Measurements from ENCODE around the gene P2RY10.
"Not testable (repeated sequence)": the region's sequence is repeated elsewhere in the genome, so short reads cannot be mapped to it uniquely, and the experiment has no call there.

The P2RY10 gene, protein sequence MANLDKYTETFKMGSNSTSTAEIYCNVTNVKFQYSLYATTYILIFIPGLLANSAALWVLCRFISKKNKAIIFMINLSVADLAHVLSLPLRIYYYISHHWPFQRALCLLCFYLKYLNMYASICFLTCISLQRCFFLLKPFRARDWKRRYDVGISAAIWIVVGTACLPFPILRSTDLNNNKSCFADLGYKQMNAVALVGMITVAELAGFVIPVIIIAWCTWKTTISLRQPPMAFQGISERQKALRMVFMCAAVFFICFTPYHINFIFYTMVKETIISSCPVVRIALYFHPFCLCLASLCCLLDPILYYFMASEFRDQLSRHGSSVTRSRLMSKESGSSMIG

DNA sequence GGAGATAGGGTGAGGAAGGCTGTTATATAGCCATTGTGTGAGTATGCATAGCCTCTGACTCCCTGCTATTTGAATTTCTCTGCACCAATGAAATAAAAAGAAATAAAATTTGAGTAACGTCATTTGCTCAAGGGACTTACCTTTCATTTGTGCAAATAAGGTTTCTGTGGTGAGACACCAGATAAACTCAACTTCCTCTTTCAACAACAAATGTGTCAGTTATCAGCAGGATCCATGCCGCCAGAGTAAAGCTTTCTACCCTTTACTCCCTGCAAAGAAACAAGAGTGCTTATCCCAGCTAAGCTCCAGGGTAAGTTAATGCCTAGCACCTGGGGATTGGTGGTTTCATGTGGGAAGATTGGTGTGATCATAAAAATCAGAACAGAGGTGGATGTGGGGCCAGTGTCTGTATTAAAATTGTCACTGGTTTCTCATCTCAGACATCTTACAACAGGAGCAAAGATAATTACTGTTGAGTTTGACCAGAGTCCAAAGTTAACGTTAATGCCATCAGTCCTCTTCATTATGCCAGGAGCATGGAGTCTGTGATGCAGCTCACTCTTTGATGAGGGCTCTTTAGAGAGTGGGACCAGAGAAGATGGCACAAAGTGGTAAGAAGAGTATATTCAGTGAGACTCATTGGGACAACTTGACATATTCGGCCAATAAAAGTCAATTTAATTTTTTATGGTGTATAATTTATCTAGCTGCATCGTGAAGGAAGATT, at the start of gene P2RY10:
P2RY10 (plus strand) TSS at position 206 of the 727 bp plus-strand sequence. CDS start 15,130 bp downstream, outside the sequence.
- no peak for DNase-seq (ENCODE audit: low read depth in 2 of 3, low spot score in 2 of 3)

DNA sequence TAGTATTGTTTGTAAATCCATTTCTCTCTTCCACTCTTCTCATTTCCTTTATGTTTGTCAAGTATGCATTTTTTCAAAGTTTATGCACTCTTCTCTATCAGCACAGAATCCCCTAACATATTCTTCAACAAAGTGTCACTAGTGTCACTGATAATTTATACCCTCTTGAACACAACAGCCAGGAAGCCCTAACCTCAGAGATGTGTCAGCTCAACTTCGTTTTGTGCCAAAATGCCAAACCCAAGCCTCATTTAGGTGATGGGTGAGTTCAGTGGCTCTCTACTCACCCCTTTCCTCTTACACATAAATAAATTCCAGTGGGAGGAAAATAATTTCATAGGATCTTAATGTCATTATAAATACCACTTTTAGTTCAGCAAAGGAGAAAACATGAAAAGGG, 22.4 kb upstream of the P2RY10 start:
- no peak for DNase-seq (ENCODE audit: low read depth in 2 of 3, low spot score in 2 of 3)

GRCh38 chrX:78923198-78924015, 21.8 kb upstream of the P2RY10 start:
- DNase-seq (ENCODE audit: low read depth in 2 of 3, low spot score in 2 of 3): no peak

- DNase-seq (ENCODE audit: low read depth in 2 of 3, low spot score in 2 of 3): no peak
These were observed 13.4 kb upstream of the P2RY10 start for GRCh38 chrX:78931814-78932213.

DNA sequence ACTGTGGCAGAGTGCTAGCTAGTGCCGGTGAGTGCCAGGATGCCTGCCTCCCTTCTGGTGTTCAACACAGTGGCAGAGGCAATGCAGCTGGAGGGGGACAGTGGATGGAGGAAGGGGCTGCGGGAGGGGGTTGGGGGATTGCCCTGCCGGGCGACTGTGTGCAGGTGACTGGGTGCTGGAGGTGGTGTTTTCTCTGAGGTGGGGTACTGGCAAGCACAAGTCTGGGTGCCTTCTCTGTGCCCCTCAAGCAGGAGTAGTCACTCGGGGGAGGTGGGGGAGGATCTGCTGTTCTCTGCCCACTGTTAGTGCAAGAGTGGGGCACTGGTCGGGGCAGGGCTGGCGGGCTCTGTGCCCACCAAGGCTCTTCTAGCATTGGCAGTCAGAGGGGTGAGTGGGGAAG, 10.3 kb upstream of the P2RY10 start:
- DNase-seq (ENCODE audit: low read depth in 2 of 3, low spot score in 2 of 3): no peak

DNA sequence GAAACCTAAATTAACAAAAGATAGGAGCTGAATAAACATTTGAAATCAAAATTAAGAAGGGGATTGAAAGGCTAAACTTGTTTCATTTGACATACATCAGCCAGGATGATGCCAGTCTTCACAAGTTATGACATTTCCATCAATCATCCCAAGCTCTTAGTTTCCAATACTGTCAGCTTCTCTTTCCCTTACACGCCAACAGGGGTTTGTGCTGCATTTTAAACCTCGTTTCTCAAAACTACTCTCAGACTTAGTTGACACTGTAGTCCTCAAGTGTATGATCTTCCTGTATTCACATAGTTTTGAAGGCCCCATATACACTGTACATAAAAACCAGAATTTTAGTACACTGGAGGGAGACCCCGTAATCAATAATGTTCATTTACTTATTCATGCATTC, 840 bp upstream of the P2RY10 start:
- no peak for DNase-seq (ENCODE audit: low read depth in 2 of 3, low spot score in 2 of 3)

DNA sequence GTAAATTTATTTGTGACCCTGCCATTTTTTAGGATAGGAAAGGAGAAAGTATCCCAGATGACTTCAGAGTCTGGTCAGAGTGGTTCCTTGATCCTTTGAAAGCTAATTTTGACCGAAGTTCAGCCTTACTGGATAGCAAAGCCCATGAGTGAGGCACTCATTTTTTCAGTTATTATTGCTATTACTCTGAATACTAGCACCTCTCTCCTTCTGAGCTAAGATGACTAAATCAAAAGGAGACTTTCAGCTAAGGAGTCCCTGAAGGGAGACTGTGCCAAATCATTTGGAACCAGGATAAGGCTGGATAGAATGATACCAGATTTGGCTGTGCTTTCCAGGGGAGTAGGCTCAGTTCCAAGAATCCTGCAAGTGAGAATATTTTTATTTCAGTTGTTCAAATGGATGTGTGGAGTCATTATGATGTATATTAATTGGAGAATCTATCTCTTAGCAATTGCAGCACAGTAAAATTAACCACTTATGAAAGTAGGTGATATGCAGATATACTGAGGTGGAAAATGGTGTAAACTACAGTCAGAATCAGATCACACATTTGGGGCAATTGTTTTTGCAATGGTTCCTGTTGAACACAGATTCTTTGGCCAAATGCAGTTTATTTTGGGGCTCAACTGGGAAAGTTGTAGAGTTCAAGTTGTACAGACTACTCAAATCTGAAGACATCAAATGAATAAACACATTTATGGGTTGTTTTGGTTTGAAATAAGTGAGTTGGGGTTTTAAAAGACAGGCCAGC, 1.2 kb downstream of the P2RY10 start:
- DNase-seq (ENCODE audit: low read depth in 2 of 3, low spot score in 2 of 3): no peak

DNA sequence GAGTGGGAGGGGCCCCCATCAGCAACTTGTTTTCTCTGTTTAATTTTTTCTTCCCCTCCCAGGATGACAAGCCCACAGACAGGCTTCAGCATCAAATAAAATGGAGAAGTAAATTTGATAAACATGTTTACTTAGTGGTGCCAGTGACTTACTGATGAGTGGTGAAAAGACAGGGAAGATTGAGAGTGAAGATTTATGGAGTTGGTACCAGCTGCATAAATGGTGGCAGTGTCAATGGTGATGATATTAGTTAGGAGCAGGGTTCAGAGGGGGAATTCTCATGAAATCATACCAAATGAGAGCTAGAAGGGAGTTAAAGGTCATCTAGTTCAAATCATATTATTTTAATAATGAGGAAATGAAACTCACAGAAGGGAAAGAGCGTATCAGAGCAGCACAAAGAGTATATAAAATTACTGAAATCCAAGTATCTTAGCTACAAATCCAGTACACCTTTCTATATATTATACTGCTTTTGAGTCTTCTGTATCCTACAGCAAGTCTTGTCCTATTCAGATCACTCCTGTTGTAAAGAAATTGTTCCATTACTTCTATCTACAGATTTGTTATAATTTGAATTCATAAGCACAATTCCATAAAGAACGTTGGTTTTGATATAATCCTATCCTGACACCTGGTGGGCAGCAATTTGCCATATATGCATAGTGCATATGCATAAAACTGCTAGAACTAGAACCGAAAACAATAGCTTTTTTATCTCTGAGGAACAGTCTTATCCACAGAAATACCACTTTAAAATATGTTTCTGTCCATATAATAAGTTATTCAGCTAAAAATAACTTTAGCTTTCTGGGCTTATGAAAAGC, 5.0 kb downstream of the P2RY10 start:
- DNase-seq (ENCODE audit: low read depth in 2 of 3, low spot score in 2 of 3): no peak

DNA sequence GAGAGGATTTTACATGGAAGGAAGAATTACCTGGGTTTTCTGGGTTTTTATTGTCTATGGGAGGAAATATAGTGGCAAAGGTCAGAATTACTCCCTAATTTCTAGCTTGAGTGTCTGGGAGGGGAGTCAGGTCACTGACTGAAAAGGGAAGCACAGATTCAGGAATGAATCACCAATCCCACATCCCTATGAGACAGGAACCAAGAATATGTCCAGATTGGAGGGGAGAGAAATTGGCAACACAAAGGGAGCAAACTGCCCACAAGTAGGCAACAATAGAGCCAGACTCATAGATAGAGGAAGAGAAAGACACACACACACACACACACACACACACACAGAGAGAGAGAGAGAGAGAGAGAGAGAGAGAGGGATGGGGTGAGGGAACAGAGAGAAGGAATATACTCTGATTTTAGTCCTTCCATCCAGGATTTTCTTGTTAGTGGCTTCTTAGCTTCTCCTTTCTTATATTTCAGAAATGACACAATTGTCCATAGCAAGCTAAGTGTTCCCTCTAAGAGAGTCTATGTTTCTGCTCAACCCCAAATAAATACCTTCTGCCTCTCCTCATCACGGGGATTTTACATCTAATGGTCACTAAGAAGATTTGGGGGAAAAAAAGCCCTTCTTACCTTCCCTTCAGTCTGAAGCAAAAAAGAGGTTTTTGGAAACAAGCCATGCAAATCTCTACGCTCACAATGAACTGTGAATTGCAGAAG, 12.0 kb downstream of the P2RY10 start:
- no peak for DNase-seq (ENCODE audit: low read depth in 2 of 3, low spot score in 2 of 3)

DNA sequence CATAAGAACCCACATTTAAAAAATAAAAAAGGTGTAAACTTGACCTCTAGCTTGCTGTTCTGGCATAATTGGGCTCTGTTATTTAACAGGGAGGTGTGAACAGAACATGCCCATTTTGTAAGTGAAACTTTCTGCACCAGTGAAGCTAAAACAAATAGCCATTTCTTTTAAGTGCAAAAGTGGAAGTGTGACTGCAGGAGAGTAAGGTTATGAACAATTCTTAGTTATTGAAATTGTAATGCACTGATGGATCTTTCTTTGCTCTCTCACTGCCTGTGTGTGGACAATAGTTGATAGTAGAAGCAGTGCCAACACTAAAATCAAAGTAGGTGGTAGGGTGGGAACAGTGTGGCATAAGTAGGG, 12.6 kb downstream of the P2RY10 start:
- DNase-seq (ENCODE audit: low read depth in 2 of 3, low spot score in 2 of 3): no peak

DNA sequence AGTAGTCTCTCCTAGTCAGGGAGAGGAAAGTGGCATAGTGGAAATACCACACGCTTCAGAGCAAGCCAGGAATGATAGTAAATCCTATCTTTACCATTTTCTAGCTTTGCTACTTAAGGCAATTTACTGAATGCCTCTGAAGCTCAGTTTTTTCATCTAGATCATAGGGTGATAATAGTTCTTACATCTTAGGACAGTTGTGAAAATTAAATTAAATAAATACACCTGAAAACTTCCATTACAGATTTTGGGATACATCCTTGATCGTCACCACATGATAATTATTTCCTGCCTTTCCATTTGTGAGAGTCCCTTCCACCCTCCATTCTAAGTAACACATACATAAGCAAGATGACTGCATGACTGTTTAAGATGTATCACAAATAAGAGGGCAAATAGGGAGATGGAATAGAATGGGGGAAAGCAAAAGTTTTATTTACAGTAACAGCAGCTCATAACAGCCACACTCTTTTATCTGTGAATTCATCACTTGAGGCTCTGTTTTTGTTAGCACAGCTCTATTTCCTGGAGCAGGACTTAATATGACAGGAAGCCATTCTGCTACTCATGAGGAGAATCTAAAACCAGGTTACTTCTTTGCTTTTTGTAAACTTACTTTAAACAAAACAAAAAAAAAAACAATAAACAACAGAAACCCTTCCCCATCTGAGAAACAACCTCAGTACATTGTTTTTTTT, 13.4 kb downstream of the P2RY10 start:
- no peak for DNase-seq (ENCODE audit: low read depth in 2 of 3, low spot score in 2 of 3)

DNA sequence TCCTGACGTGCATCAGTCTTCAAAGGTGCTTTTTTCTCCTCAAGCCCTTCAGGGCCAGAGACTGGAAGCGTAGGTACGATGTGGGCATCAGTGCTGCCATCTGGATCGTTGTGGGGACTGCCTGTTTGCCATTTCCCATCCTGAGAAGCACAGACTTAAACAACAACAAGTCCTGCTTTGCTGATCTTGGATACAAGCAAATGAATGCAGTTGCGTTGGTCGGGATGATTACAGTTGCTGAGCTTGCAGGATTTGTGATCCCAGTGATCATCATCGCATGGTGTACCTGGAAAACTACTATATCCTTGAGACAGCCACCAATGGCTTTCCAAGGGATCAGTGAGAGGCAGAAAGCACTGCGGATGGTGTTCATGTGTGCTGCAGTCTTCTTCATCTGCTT, 15.7 kb downstream of the P2RY10 start:
- DNase-seq (ENCODE audit: low read depth in 2 of 3, low spot score in 2 of 3): no peak

DNA sequence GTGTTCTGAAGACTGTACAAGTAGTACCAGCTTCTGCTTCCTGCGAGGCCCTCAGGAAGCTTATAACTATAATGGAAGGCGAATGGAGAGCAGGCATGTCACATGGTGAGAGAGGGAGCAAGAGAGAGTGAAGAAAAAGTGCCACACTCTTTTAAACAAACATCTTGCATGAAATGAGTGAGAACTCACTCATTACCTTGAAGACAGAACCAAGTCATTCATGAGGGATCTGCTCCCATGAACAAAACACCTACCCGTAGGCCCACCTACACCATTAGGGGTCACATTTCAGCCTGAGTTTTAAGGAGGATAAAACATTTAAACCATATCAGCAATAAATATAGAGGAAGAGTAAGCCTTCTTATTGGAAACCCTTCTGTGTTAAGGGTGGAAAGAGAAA, 19.4 kb downstream of the P2RY10 start:
- no peak for DNase-seq (ENCODE audit: low read depth in 2 of 3, low spot score in 2 of 3)

DNA sequence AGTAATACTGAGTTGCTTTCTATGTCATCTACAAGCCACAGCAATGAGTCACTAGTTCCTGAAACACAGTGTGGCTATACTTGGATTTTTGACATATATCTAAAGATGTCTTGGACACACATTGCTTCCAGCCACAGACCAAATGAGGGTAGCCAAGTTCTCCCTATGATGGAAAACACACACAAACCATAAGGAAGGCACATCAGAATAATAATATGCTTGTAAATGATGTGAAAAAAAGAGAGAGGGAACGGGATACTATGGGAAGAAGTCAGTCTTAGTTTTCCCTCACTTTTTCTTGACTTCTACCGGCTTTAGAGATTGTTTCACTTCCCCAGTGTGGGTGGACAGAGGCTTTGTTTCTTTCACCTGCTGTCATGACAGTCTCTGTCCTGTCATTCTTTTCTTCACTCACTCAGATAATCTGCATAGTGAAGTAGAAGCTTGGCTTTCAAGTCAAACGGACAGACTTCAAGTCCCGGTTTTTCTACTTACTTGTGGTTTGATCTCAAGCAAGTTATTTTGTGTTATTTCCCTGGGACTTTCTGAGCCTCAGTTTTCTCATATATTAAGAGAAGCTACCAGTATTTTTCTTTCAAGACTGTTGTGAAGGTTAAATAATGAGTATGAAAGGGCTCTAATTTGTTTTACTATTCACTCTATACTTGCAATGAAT, 34.7 kb downstream of the P2RY10 start:
- no peak for DNase-seq (ENCODE audit: low read depth in 2 of 3, low spot score in 2 of 3)

GRCh38 chrX:78989349-78989748, 44.2 kb downstream of the P2RY10 start:
- DNase-seq (ENCODE audit: low read depth in 2 of 3, low spot score in 2 of 3): no peak

DNA sequence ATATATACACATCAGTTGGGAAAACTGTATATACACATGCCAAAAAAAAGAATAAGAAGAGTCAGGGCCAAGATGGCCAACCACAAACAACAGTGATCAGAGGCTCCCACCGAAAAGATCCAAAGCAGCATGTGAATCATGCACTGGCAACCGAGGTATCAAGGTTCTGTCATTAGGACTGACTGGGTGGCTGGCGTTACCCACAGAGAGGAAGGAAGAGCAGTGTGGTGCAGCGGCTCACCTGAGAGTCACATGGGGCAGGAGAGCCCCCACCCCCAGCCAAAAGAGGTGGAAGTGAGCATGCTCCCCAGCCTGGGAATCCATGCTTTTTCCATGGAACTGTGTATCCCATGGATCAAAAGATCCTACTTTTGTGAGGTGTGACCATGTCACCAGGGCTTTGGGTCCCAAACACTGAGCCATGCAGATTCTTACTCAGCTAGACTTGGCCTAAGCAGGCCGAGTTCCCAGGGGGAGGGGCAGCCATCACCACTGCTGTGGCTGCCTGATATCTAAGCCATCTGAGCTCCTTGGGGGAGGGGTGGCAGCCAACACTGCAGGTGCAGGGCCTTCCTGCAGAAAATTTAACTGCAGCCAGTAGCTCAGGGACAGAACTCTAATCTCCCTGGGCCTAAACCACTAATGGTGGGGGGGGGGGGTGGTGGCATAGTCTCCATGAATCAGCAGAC, 52.8 kb downstream of the P2RY10 start:
- no peak for DNase-seq (ENCODE audit: low read depth in 2 of 3, low spot score in 2 of 3)

- DNase-seq (ENCODE audit: low read depth in 2 of 3, low spot score in 2 of 3): not testable (repeated sequence)
These were observed 62.3 kb downstream of the P2RY10 start for GRCh38 chrX:79007540-79007939.

All from activated CD8-positive, alpha-beta memory T cell treated with anti-CD3 and anti-CD28 coated beads for 48 hours (primary cell).